GM12873 (cell line): ENCODE results near the gene NTN1.

Experiments
- CTCF ChIP-seq: IDR thresholded peaks from 2 replicates; pipeline ENCODE4 v1.5.1; 2012; ENCODE audit warnings: low read depth, mild to moderate bottlenecking, moderate library complexity, low read length, control low read depth; ENCODE audit not compliant: insufficient read depth; ENCODE audit errors: missing control alignments

The NTN1 gene

GRCh38 chr17:9175700-9176467 lies 154.6 kb downstream of the NTN1 start:
- no peak for TF ChIP-seq CTCF

GRCh38 chr17:9177212-9177611 lies 155.9 kb downstream of the NTN1 start:
- no peak for TF ChIP-seq CTCF

GRCh38 chr17:9178319-9178718 lies 157.0 kb downstream of the NTN1 start:
- no peak for TF ChIP-seq CTCF

- TF ChIP-seq CTCF: no peak
Observed at GRCh38 chr17:9179602-9180001, 158.3 kb downstream of the NTN1 start.

- TF ChIP-seq CTCF: no peak
Observed at GRCh38 chr17:9181640-9182039, 160.3 kb downstream of the NTN1 start.

GRCh38 chr17:9183306-9183705 lies 162.0 kb downstream of the NTN1 start:
- TF ChIP-seq CTCF: no peak

- no peak for TF ChIP-seq CTCF
Observed at GRCh38 chr17:9185142-9185541, 163.8 kb downstream of the NTN1 start.
